Gastrocnemius medialis (tissue), 4 donors: ENCODE results near the gene WSCD2. TPM values are rescaled to one million over a fixed set of nuclear protein-coding genes. Genes with fewer than 3 reads are reported as not detected.

Experiments
- ATAC-seq, 2 donors: fragments of 150-250 bp; one replicate each; pipeline ENCODE4 v1.9.1; 2016
- DNase-seq, 2 donors: peaks; one replicate each; pipeline ENCODE4 v3.0.0-alpha.2; 2019
- H3K27ac ChIP-seq, 4 donors: fragments of 200-600 bp; sonication (generic); 1 replicate in 1 of 4; 2 replicates in 3 of 4; pipeline ENCODE4 v1.5.1; 2016 to 2018; ENCODE audit warnings: mild to moderate bottlenecking in 2 of 4, moderate library complexity in 1 of 4
- H3K27me3 ChIP-seq, 3 donors: fragments of 200-600 bp; sonication (generic) in 2 of 3; 1 replicate in 1 of 3; 2 replicates in 2 of 3; pipeline versions ENCODE4 v1.5.1 to v1.6.0; 2016 to 2019; ENCODE audit warnings: mild to moderate bottlenecking in 1 of 3, moderate library complexity in 1 of 3
- H3K36me3 ChIP-seq, 2 donors: fragments of 200-600 bp; sonication (generic) in 1 of 2; one replicate each; pipeline ENCODE4 v1.5.1; 2017 to 2018
- H3K4me1 ChIP-seq, 2 donors: fragments of 200-600 bp; sonication (generic) in 1 of 2; one replicate each; pipeline ENCODE4 v1.5.1; 2016 to 2017; ENCODE audit warnings: mild to moderate bottlenecking in 2 of 2
- H3K4me3 ChIP-seq, 4 donors: fragments of 200-600 bp; sonication (generic) in 3 of 4; 1 replicate in 1 of 4; 2 replicates in 3 of 4; pipeline ENCODE4 v1.5.1; 2016 to 2019; ENCODE audit warnings: mild to moderate bottlenecking in 2 of 4
- H3K9me3 ChIP-seq, 3 donors: fragments of 200-600 bp; sonication (generic) in 2 of 3; 1 replicate in 1 of 3; 2 replicates in 2 of 3; pipeline ENCODE4 v1.5.1; 2016 to 2019
- CTCF ChIP-seq, 5 experiments: fragments of 450-650 bp in 3 of 5; fragments of 200-600 bp in 2 of 5; sonication (generic) in 2 of 5; IDR thresholded peaks in 4 of 5; conservative IDR thresholded peaks in 1 of 5; 1 replicate in 4 of 5; 2 replicates in 1 of 5; pipeline ENCODE4 v1.5.1; 2016 to 2019; ENCODE audit warnings: antibody characterized with exemption in 5 of 5, mild to moderate bottlenecking in 3 of 5, moderate library complexity in 3 of 5
- POLR2A ChIP-seq, 2 donors: fragments of 450-650 bp; IDR thresholded peaks; one replicate each; pipeline ENCODE4 v1.6.1; 2017; ENCODE audit warnings: antibody characterized with exemption in 2 of 2, mild to moderate bottlenecking in 2 of 2, moderate library complexity in 2 of 2
- in situ Hi-C, 4 donors: fragments of 200-750 bp; cut with MboI; loops; one replicate each; pipeline versions ENCODE4 v1.15.0 to v1.8.0; 2017; ENCODE audit warnings: low sequenced_read_pairs in 4 of 4
- intact Hi-C: fragments of 100-400 bp; cut with DNase I; formaldehyde crosslinking; loops from one replicate; pipeline ENCODE4 v1.15.1; 2023; ENCODE audit warnings: low total_unique reads
- total RNA-seq, 4 donors: library from RNA; depleted of rRNA; stranded (reverse); fragments of >200 nt; gene quantifications; one replicate each; pipeline versions ENCODE4 v1.1.0 to v1.2.3, GENCODE V29; 2016

Gene WSCD2
- total RNA-seq, 4 donors from 2014 or later, result 0.10 TPM; not detected in 3

GRCh38 chr12:108126212-108126611 lies 2.9 kb upstream of the WSCD2 start:
- no peaks in the 10 kb centered on the region for H3K9me3 ChIP-seq
- no peak for ATAC-seq
- in situ Hi-C loops, result no loop called here
- TF ChIP-seq POLR2A (IDR thresholded peaks at IDR 0.05), result no peak
- TF ChIP-seq CTCF (IDR thresholded peaks at IDR 0.05 in 4 of 5, conservative IDR thresholded peaks at IDR 0.05 in 1 of 5), result no peak
- no peak for DNase-seq
- no peak overlapping the region for H3K4me3 ChIP-seq
- no peak overlapping the region for H3K27ac ChIP-seq
- peaks cover 12 to 39% (median 27%) of the 10 kb centered on the region in 3 donors for H3K27me3 ChIP-seq
- H3K36me3 ChIP-seq, result no peaks in the 10 kb centered on the region
- intact Hi-C loops, result no loop called here
- H3K4me1 ChIP-seq, result peaks cover 0 to 8% of the 10 kb centered on the region in 2 donors

GRCh38 chr12:108126990-108127501 lies 2.0 kb upstream of the WSCD2 start:
- H3K4me3 ChIP-seq, result no peak overlapping the region
- TF ChIP-seq POLR2A (IDR thresholded peaks at IDR 0.05) (no peak), CTCF (IDR thresholded peaks at IDR 0.05 in 4 of 5, conservative IDR thresholded peaks at IDR 0.05 in 1 of 5) (no peak)
- ATAC-seq (no peak), DNase-seq (no peak)
- H3K27ac ChIP-seq, result no peak overlapping the region
- peaks cover 12 to 42% (median 27%) of the 10 kb centered on the region in 3 donors for H3K27me3 ChIP-seq
- H3K36me3 ChIP-seq, result no peaks in the 10 kb centered on the region
- H3K4me1 ChIP-seq, result peaks cover 0 to 8% of the 10 kb centered on the region in 2 donors
- intact Hi-C loops, result no loop called here
- in situ Hi-C loops, result no loop called here
- H3K9me3 ChIP-seq, result no peaks in the 10 kb centered on the region

GRCh38 chr12:108127654-108128053 lies 1.4 kb upstream of the WSCD2 start:
- ATAC-seq, result no peak

GRCh38 chr12:108128221-108129016 lies 669 bp upstream of the WSCD2 start:
- peaks cover 12 to 48% (median 27%) of the 10 kb centered on the region in 3 donors for H3K27me3 ChIP-seq
- intact Hi-C loops (no loop called here), in situ Hi-C loops (no loop called here)
- TF ChIP-seq POLR2A (IDR thresholded peaks at IDR 0.05) (no peak), CTCF (IDR thresholded peaks at IDR 0.05 in 4 of 5, conservative IDR thresholded peaks at IDR 0.05 in 1 of 5) (no peak)
- peak overlapping the region in 1 of 4 donors; percentile 44 for H3K4me3 ChIP-seq
- no peaks in the 10 kb centered on the region for H3K9me3 ChIP-seq
- H3K36me3 ChIP-seq, result no peaks in the 10 kb centered on the region
- DNase-seq, result no peak
- H3K27ac ChIP-seq, result no peak overlapping the region
- no peak for ATAC-seq
- H3K4me1 ChIP-seq, result peaks cover 0 to 8% of the 10 kb centered on the region in 2 donors

More at GRCh38 chr12:108127654-108128053, 1.4 kb upstream of the WSCD2 start:
- peaks cover 12 to 48% (median 27%) of the 10 kb centered on the region in 3 donors for H3K27me3 ChIP-seq
- no peak for TF ChIP-seq CTCF (IDR thresholded peaks at IDR 0.05 in 4 of 5, conservative IDR thresholded peaks at IDR 0.05 in 1 of 5)
- TF ChIP-seq POLR2A (IDR thresholded peaks at IDR 0.05), result no peak
- no peak overlapping the region for H3K4me3 ChIP-seq
- H3K36me3 ChIP-seq, result no peaks in the 10 kb centered on the region
- in situ Hi-C loops (no loop called here), intact Hi-C loops (no loop called here)
- H3K27ac ChIP-seq, result no peak overlapping the region
- H3K9me3 ChIP-seq, result no peaks in the 10 kb centered on the region
- DNase-seq, result no peak
- H3K4me1 ChIP-seq, result peaks cover 0 to 8% of the 10 kb centered on the region in 2 donors
